Astrocyte of the hippocampus (primary cell): Measurements from ENCODE around the gene TSPO.

Source experiments
- DNase-seq: peaks from one replicate; pipeline ENCODE4 v3.0.0; 2011; ENCODE audit warnings: low read depth, low spot score

Gene TSPO

DNA sequence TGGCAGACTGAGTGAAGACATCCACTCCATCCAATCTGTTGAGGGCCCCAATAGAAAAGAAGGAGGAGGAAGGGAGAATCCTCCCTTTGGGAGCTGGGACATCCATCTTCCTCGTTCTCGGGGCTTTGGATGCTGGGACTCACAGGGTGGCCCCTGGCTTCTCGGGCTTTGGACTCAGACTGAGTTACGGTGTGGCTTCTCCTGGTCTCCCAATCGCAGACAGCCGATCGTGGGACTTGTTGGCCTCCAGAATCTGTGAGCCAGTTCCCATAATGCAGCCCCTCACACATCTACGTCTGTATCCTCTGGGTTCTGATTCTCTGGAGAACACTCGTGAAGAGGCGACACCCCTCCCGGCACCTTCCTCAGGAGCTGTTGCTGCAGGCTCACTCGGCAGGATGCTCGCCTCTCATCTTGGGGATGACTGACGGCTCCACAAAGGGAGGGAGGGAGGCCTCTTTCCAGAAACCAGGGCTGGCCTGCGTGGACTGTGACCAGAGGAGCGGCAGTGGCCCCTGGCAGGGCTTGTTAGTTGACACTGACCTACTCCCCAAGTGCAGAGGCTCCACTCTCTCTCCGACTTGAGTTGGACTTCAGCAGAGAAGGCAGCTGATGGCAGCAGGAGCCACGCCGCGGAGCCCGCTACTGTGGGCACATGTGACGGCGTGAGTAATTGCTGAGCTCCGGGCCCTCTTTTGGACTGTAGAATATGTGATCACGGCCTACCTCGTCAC, 50.3 kb downstream of the TSPO start:
- no peak for DNase-seq

GRCh38 chr22:43202326-43202725, 51.0 kb downstream of the TSPO start:
- DNase-seq, result no peak

GRCh38 chr22:43202756-43203410, 51.5 kb downstream of the TSPO start:
- no peak for DNase-seq

DNA sequence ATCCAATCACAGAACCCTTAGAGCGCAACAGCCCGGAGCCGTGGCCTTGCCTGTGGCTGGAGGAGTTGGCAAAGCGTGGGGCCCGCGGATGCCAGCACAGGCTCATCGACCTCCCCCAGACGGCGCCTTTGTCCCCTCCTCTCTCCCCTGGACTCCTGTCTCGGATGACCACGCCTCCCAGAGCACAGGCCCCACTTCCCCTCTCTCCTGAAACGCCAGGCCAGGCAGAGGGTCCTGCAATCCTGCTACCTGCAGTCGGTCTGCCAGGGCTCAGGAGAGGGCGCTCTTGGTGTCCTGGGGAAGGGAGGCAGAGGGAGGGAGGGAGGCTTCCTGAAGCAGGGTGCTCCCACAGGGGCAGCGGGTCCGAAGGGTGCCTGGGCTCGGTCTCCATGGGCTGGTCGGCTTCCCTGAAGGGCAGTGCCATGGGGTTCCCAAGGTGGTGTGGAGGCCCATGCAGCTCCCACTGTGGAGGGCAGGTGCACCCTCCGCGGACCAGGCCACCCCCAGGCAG, 52.2 kb downstream of the TSPO start:
- DNase-seq, result no peak

DNA sequence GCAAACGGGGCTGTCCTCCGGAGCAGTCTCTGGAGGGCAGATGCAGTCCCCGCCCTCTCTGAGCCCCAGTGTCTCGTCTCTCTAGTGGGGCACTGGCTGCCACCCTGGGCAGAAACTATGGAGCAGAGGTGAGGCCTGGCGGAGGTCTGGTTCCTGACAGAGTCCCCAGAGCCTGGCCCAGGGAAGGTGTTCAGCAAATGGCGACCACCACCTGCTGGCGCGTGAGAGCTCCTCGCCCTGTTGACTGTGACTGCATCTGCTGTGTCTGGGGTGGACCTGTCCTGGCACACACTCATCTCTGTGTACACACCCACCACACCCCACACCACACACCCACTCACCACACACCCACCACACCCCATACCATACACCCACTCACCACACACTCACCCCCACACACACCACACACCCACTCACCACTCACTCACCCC, 53.9 kb downstream of the TSPO start:
- no peak for DNase-seq

DNA sequence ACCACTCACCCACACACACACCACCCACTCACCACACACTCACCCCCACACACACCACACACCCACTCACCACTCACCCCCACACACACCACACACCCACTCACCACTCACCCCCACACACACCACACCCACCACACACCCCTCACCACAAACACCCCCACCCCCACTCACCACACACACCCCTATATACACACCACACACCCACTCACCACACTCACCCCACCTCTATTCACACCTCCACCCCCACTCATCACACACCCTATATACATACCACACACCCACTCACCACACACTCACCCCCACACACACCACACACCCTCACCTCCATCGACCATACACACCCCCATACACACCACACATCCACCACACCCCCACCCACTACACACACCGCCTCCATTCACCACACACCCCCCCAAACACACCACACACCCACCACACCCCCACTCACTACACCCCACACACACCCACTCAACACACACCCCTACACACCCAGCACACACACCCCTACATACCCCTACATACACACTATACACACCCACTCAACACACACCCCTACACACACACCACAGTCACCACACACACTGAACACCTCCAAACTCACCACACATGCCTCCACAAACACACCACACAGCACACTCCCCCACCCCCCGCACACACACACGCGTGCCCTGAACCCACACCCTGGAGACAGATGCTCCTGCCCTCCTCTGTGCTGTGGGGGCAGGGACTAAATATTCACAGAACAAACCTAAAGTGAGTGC, 54.6 kb downstream of the TSPO start:
- DNase-seq, result no peak

GRCh38 chr22:43206509-43207161, 55.3 kb downstream of the TSPO start:
- no peak for DNase-seq

- DNase-seq, result no peak
Observed at GRCh38 chr22:43207386-43207785, 56.0 kb downstream of the TSPO start.

DNA sequence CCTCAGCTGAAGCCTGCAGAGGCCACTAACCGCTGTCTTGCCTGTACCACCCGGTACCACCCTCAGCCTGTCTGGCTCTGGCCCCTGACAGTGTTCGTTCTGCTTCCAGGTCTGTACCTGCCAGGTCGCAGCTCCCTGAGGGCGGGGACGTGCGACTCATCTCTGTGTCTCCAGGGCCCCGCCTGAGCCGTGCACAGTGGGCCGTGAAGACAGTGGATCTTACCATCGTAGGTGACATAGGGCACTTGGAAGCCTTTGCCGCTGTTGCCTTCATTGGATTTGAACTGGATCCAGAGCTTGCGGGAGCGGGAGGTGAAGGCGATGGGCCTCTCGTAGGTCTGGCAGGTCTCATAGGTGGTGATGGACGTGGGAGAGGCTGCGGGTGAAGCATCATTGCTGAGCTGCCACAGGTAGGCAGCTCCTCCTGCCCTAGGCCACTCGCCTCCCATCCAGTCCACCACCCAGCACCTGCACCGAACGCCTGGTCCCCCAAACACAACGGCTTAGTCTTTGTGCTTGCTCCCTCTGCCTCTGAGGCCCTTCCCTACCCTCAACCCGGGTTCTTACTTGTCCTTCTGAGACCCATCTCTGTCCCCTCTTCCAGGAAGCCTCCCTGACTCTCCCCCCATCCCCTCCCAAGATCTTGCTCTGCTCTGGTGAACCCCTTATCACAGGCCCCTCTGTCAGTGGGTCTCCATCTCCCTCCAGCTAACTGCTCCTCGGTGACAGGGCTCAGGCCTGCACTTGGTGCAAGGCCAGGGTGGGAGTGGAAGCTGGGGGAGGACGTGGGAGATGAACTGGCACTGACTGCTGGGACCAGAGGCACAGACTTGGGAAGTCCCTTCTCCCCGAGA, 56.7 kb downstream of the TSPO start:
- DNase-seq, result no peak

- no peak for DNase-seq
Observed at GRCh38 chr22:43208703-43209522, 57.6 kb downstream of the TSPO start.

DNA sequence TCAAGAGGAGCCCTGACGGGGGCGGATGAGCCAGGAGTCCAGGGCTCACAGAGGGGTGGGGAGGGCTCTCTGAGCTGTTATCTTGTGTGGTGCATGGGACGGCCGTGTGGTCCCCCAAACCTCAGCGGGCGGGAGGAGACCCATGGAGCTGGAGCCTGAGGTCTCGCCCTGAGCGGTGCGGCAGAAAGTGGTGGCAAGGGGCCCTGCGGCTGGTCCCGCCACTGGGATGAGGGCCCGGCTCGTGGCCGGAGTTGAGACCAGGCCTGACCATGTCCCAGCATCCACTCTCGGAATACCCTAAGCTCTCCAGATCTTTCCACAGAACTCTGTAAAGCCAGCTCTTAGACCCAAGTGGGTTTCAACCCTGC, 58.1 kb downstream of the TSPO start:
- DNase-seq, result no peak

DNA sequence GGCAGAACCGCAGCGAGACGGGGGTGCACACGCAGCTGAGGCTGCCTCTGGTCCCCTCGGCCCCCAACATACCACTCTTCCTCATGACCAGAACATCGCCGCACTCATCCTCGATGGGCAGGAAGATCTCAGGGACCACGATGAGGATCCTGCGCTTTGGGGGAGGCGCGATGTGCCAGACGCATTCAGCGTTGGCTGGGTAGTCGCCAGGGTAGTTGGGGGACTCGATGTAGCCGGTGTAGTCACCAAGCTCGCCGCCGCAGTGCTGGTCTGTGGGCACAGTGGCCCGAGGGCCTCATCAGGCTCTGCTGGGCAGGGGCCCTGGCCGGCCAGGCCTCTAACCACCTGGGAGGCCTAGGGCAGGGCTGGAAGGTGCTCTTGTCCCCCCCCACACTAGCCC, 58.6 kb downstream of the TSPO start:
- DNase-seq, result no peak

DNA sequence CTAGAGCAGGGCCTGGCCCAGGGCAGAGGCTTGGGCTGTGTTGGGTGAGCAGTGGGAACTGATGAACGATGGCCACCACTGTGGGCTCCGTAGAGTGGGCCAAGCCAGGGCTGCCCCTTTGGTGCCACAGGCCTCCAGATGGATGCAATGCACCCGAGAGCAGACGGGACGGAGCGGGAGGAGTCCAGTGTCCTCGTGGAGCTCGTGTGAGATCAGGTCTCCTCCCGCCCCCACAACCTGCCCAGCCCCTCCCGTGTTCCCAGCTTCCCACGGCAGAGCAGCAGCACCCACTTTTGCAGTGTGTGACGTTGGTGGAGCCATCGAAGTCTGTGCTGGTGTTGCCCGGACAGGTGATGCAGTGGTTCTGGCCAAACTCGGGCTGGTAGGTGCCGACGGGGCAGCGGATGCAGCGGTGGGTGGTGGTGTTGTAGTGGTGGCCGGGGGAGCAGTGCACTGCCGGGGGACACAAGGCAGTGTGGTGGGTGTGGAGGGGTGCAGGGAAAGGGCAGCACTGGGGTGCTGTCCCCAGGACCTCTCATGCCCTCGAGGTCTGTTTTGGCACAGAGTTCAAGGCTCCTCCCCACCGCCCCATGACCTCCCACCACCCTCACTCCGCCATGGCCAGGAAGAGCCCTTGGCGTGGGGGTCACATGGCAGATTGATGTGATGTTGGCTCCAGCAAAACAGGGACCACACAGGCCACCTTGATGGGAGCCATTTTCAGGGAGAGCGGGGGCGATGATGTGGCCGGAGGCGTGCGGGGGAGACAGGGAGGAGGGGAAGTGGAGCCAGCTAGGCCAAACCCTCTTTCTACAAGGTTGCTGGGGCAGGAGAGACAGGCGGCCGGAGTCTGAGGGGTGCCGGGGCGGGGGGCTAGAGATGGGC, 59.5 kb downstream of the TSPO start:
- DNase-seq, result no peak

- DNase-seq, result no peak
Observed at GRCh38 chr22:43211941-43212433, 60.6 kb downstream of the TSPO start.

DNA sequence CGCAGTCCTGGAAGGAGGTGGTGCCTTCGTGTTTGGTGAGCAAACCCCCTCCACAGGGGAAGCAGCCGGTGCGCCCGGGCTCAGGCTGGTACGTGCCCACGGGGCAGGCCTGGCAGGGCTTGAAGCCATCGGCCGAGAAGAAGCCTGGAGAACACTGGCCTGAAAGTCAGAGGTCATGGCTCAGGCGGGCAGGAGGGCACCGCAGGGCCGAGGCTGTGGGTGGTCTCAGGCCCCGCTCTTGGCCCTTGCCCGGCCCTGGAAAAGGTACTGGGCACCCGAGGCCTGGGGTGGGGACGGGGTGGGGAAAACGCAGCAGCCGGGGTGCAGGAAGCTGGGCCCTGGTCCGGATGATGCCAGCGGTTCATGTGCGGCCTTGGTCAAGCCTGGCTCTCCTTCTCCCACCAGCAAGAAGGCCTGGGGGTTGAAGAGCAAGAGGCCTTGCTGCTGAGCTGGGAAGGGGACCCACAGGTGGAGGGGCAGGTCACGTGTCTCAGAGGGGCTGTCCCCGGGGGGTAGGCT, 61.1 kb downstream of the TSPO start:
- no peak for DNase-seq
